Stomach (tissue), 9 donors: ENCODE data around the gene SORCS3. TPM values are rescaled to one million over a fixed set of nuclear protein-coding genes. Genes with fewer than 3 reads are reported as not detected.

Source experiments
- DNase-seq, 2 donors: peaks; one replicate each; pipeline versions ENCODE4 v3.0.0 to v3.0.0-alpha.2; 2013 to 2019
- H3K27ac ChIP-seq, 5 donors: fragments of 200-600 bp in 4 of 5; sonication (generic) in 4 of 5; one replicate each; pipeline ENCODE4 v1.5.1; 2013 to 2019; ENCODE audit warnings: mild to moderate bottlenecking in 1 of 5, moderate library complexity in 1 of 5
- H3K27me3 ChIP-seq, 3 donors: fragments of 200-600 bp; sonication (generic); one replicate each; pipeline ENCODE4 v1.5.1; 2017 to 2019; ENCODE audit warnings: mixed run types in 1 of 3
- H3K36me3 ChIP-seq, 4 donors: fragments of 200-600 bp; sonication (generic); 1 replicate in 3 of 4; 2 replicates in 1 of 4; pipeline ENCODE4 v1.5.1; 2016 to 2019
- H3K4me1 ChIP-seq, 4 donors: fragments of 200-600 bp; sonication (generic); one replicate each; pipeline ENCODE4 v1.5.1; 2016 to 2019
- H3K4me3 ChIP-seq, 4 donors: fragments of 200-600 bp; sonication (generic) in 3 of 4; one replicate each; pipeline ENCODE4 v1.5.1; 2016 to 2019; ENCODE audit warnings: mild to moderate bottlenecking in 1 of 4
- H3K9me3 ChIP-seq, 4 donors: fragments of 200-600 bp; sonication (generic); one replicate each; pipeline ENCODE4 v1.5.1; 2016 to 2019
- EP300 ChIP-seq: sonication (generic); formaldehyde crosslinking; IDR thresholded peaks from one replicate; pipeline ENCODE4 v1.6.1; 2017; ENCODE audit warnings: antibody characterized with exemption
- POLR2A ChIP-seq, 4 donors: fragments of 450-650 bp; IDR thresholded peaks; one replicate each; pipeline ENCODE4 v1.6.1; 2016; ENCODE audit warnings: antibody characterized with exemption in 4 of 4, control low read depth in 2 of 4, mild to moderate bottlenecking in 1 of 4, moderate library complexity in 1 of 4
- POLR2AphosphoS5 ChIP-seq, 3 donors: sonication (generic); formaldehyde crosslinking; IDR thresholded peaks; one replicate each; pipeline ENCODE4 v1.6.1; 2016; ENCODE audit warnings: antibody characterized with exemption in 3 of 3
- WGBS, 5 donors: extraction: QIAGEN DNeasy Blood & Tissue Kit in 3 of 5; methylation state at CpG; one replicate each; pipeline versions ENCODE4 v1.1.5 to v1.1.7; 2013 to 2018; 5-methylcytosine and 5-hydroxymethylcytosine counted together
- intact Hi-C: fragments of 100-400 bp; cut with DNase I; formaldehyde crosslinking; loops from one replicate; pipeline ENCODE4 v1.15.1; 2023; ENCODE audit warnings: low total_unique reads
- polyA plus RNA-seq, 3 donors: library from polyadenylated mRNA; stranded (reverse); fragments of 200-250 nt; gene quantifications; one replicate each; pipeline ENCODE4 v1.2.3, GENCODE V29; 2013
- total RNA-seq, 5 donors: library from RNA; depleted of rRNA; stranded (reverse); fragments of >200 nt; gene quantifications; one replicate each; pipeline versions ENCODE4 v1.1.0 to v1.2.3, GENCODE V29; 2014 to 2016
- TF ChIP-seq, protein P1 (sequence below), 7 experiments: fragments of 450-650 bp in 4 of 7; fragments of 200-600 bp in 3 of 7; sonication (generic) in 3 of 7; IDR thresholded peaks; one replicate each; pipeline ENCODE4 v1.5.1; 2016 to 2019; ENCODE audit warnings: antibody characterized with exemption in 7 of 7, control low read depth in 2 of 7, mild to moderate bottlenecking in 1 of 7
- donor health status: healthy with polysubstance abuse.
- donor health status: Bipolar disorder and iron deficiency.
- donor health status: healthy.

SORCS3 gene
- total and polyA plus RNA-seq, 8 donors, result 0.06 to 2.6 (median 0.20) TPM; not detected in 4

DNA sequence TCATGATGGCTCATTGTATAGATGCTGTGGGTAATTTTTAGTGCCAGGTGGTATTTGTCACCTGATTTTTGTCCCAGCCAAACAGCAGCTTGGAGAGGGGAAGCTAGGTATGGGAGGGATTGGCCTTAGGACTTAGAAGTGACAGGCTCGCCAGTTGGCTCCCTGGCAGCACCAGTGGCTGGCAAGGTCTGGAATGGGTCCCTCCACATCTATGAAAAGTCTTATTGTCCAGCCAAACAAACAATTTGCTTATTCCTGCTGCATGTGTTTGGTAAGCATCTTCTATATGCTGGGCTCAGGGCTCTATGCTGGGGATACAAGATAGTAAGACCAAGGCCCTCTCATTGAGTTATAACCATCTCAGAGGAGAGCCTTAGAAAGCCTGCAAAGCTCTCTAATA is 42.5 kb downstream of the SORCS3 start:
- DNase-seq, result no peak
- 56 to 93% (median 88%) methylated on average over 1 of the region's 1 CpG for WGBS, 5 donors

DNA sequence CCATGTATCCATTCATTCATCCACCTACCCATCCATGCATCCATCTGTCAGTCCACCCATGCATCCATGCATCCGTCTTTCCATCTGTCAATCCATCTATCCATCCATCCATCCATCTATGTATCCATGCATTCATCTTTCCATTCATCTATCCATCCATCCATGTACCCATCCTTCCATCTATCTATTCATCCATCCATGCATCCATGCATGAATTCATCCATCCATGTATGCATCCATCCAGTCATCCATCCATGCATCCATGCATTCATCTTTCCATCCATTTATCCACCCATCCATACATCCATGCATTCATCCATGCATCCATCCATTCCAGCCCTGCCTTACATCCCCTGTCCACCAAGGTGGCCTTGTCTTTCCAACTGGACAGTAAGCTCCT is 45.7 kb downstream of the SORCS3 start:
- Histone ChIP-seq H3K9me3 (no peaks in the 10 kb centered on the region), H3K4me3 (no peak overlapping the region), H3K27ac (no peak overlapping the region), H3K4me1 (no peaks in the 10 kb centered on the region), H3K36me3 (no peaks in the 10 kb centered on the region), H3K27me3 (peaks cover 0 to 30% (median 0%) of the 10 kb centered on the region in 3 donors)
- intact Hi-C loops, result no loop called here
- TF ChIP-seq POLR2A (IDR thresholded peaks at IDR 0.05) (no peak), EP300 (no peak), POLR2AphosphoS5 (IDR thresholded peaks at IDR 0.05) (no peak)
- TF ChIP-seq, protein P1, sequence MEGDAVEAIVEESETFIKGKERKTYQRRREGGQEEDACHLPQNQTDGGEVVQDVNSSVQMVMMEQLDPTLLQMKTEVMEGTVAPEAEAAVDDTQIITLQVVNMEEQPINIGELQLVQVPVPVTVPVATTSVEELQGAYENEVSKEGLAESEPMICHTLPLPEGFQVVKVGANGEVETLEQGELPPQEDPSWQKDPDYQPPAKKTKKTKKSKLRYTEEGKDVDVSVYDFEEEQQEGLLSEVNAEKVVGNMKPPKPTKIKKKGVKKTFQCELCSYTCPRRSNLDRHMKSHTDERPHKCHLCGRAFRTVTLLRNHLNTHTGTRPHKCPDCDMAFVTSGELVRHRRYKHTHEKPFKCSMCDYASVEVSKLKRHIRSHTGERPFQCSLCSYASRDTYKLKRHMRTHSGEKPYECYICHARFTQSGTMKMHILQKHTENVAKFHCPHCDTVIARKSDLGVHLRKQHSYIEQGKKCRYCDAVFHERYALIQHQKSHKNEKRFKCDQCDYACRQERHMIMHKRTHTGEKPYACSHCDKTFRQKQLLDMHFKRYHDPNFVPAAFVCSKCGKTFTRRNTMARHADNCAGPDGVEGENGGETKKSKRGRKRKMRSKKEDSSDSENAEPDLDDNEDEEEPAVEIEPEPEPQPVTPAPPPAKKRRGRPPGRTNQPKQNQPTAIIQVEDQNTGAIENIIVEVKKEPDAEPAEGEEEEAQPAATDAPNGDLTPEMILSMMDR (IDR thresholded peaks at IDR 0.05), result no peak
- WGBS, 5 donors, result 0 to 81% (median 43%) methylated on average over 1 of the region's 1 CpG
- DNase-seq, result no peak

More for the DNA sequence above, 42.5 kb downstream of the SORCS3 start:
- TF ChIP-seq EP300 (no peak), POLR2A (IDR thresholded peaks at IDR 0.05) (no peak), POLR2AphosphoS5 (IDR thresholded peaks at IDR 0.05) (no peak)
- TF ChIP-seq, protein P1 (IDR thresholded peaks at IDR 0.05), result no peak
- peaks cover 0 to 14% (median 0%) of the 10 kb centered on the region in 4 donors for H3K4me1 ChIP-seq
- no peak overlapping the region for H3K4me3 ChIP-seq
- H3K27me3 ChIP-seq, result peaks cover 0 to 35% (median 7%) of the 10 kb centered on the region in 3 donors
- H3K27ac ChIP-seq, result no peak overlapping the region
- H3K9me3 ChIP-seq, result no peaks in the 10 kb centered on the region
- no peaks in the 10 kb centered on the region for H3K36me3 ChIP-seq
- intact Hi-C loops, result no loop called here

DNA sequence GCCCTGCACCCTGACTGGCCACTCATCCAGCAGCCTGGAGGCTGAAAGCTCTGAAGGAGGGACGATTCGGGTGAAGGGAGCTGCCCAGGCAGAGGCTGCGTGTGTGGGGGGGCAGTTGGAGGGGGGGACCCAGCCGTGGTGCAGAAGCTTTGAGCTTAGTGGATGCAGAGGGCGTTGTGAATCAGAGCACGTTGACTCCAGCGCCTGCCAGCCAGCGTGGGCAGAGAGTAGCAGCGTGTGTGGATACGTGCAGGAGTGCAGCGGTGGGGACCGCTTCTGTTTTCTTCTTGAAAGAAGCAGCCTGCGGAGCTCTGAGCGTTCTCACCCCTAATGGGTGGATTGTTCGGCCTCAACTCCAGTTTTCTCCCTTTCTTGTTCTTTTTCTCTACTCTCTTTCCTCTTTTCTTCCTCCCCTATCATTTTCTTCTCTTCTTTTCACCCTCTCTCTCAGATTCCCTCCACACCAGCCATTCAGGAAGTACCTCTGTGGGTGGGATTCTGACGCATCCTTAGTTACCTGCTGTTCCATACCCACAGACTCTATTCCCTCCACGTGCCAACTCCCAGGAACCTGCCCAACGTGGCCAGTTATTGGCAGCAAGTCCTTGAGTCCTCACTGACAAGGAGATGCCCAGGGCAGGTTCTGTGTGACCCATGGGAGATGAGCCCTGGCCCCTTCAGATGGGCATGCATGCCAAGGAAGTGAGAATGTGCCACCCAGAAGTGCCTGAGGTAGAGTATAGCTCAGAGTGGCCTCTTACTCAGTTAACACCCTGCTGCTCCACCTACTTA is 47.4 kb downstream of the SORCS3 start:
- intact Hi-C loops, result no loop called here

DNA sequence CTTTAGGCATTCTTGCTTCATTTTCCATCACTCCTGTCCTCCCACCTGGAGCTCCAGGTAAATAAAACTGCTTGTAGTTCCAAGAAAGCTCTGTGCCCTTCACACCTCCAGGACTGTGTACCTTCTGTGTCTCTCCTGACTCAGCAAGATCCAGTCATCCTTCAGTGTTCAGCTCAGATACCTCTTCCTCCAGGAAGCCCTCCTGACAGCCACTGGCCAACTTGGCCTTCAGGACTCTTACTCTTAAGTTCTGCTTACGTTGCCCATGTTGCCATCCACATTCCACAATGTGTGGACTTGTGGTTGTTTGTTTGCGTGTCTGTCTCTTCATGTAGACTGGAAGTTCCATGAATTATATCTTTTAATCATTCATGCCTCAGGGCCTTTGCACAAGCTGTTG is 48.0 kb downstream of the SORCS3 start:
- TF ChIP-seq POLR2AphosphoS5 (IDR thresholded peaks at IDR 0.05) (no peak), POLR2A (IDR thresholded peaks at IDR 0.05) (no peak), EP300 (no peak)
- intact Hi-C loops, result no loop called here
- WGBS, 5 donors, result 72 to 85% (median 82%) methylated on average over 2 of the region's 2 CpGs

More for the DNA sequence above, 47.4 kb downstream of the SORCS3 start:
- no peaks in the 10 kb centered on the region for H3K9me3 ChIP-seq
- H3K27me3 ChIP-seq, result peaks cover 0 to 26% (median 0%) of the 10 kb centered on the region in 3 donors
- H3K4me1 ChIP-seq, result no peaks in the 10 kb centered on the region
- DNase-seq, result no peak
- TF ChIP-seq POLR2AphosphoS5 (IDR thresholded peaks at IDR 0.05) (no peak), POLR2A (IDR thresholded peaks at IDR 0.05) (no peak)
- TF ChIP-seq, protein P1 (IDR thresholded peaks at IDR 0.05), result no peak
- H3K36me3 ChIP-seq, result no peaks in the 10 kb centered on the region
- H3K4me3 ChIP-seq, result no peak overlapping the region
- WGBS, 5 donors, result 51 to 61% (median 57%) methylated on average over 18 of the region's 18 CpGs
- no peak overlapping the region for H3K27ac ChIP-seq

DNA sequence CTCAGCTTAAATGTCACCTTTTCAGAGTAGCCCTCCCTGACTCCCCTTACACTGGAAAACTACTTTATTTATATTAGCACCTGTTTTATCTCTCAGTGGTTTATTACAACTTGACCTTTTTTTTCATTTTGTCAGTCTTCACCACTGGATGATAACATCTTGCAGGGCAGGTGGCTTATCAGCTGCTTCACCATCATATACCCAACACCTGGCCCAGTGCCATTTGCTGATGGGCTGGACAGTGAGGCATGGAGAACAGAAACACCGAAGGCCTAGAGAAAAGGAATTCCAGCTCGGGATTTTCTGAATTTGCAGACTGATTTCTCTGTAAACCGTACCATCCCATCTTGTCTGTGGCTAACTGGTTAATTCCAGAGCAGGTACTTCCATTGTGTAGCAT is 48.5 kb downstream of the SORCS3 start:
- WGBS, 5 donors, result 70 to 88% (median 71%) methylated on average over 3 of the region's 3 CpGs

More for the DNA sequence above, 48.0 kb downstream of the SORCS3 start:
- no peak for DNase-seq
- H3K9me3 ChIP-seq, result no peaks in the 10 kb centered on the region
- H3K36me3 ChIP-seq, result no peaks in the 10 kb centered on the region
- no peak overlapping the region for H3K27ac ChIP-seq
- H3K4me1 ChIP-seq, result no peaks in the 10 kb centered on the region
- H3K27me3 ChIP-seq, result peaks cover 0 to 26% (median 0%) of the 10 kb centered on the region in 3 donors
- no peak overlapping the region for H3K4me3 ChIP-seq

More for the DNA sequence above, 48.5 kb downstream of the SORCS3 start:
- Histone ChIP-seq H3K27me3 (peaks cover 0 to 26% (median 0%) of the 10 kb centered on the region in 3 donors), H3K4me1 (no peaks in the 10 kb centered on the region), H3K9me3 (no peaks in the 10 kb centered on the region), H3K27ac (no peak overlapping the region), H3K4me3 (no peak overlapping the region), H3K36me3 (no peaks in the 10 kb centered on the region)
- DNase-seq, result no peak
- intact Hi-C loops, result no loop called here
- TF ChIP-seq, protein P1 (IDR thresholded peaks at IDR 0.05), result no peak
- TF ChIP-seq POLR2AphosphoS5 (IDR thresholded peaks at IDR 0.05), result no peak
- no peak for TF ChIP-seq EP300
- no peak for TF ChIP-seq POLR2A (IDR thresholded peaks at IDR 0.05)
